HuH-7 (cell line): Measurements from ENCODE around the gene ARG2.
A peak's percentile ranks its signal among the peaks of the same experiment; 100 is the strongest.

Experiments used
- DNase-seq: peaks from one replicate; pipeline ENCODE4 v3.0.0; 2011; ENCODE audit warnings: low spot score

Gene ARG2

GRCh38 chr14:67638642-67639041, 18.9 kb downstream of the ARG2 start:
- no peak for DNase-seq

GRCh38 chr14:67641480-67641879, 21.8 kb downstream of the ARG2 start:
- no peak for DNase-seq

GRCh38 chr14:67641902-67642749, 22.4 kb downstream of the ARG2 start:
- no peak for DNase-seq

GRCh38 chr14:67643713-67644112, 24.0 kb downstream of the ARG2 start:
- no peak for DNase-seq

GRCh38 chr14:67644428-67644827, 24.7 kb downstream of the ARG2 start:
- DNase-seq: no peak

GRCh38 chr14:67645414-67645813, 25.7 kb downstream of the ARG2 start:
- DNase-seq: no peak

GRCh38 chr14:67646131-67646530, 26.4 kb downstream of the ARG2 start:
- no peak for DNase-seq

GRCh38 chr14:67650151-67650550, 30.4 kb downstream of the ARG2 start:
- DNase-seq: no peak

GRCh38 chr14:67650694-67651093, 31.0 kb downstream of the ARG2 start:
- DNase-seq: no peak

- no peak for DNase-seq
Observed at GRCh38 chr14:67652189-67652588, 32.5 kb downstream of the ARG2 start.

- no peak for DNase-seq
Observed at GRCh38 chr14:67653651-67654280, 34.0 kb downstream of the ARG2 start.

GRCh38 chr14:67663633-67664032, 43.9 kb downstream of the ARG2 start:
- no peak for DNase-seq

- DNase-seq: no peak
Observed at GRCh38 chr14:67665868-67666267, 46.1 kb downstream of the ARG2 start.

GRCh38 chr14:67666750-67667449, 47.2 kb downstream of the ARG2 start:
- DNase-seq: peak; percentile 45

GRCh38 chr14:67668559-67668958, 48.8 kb downstream of the ARG2 start:
- DNase-seq: no peak

GRCh38 chr14:67673451-67673850, 53.7 kb downstream of the ARG2 start:
- no peak for DNase-seq

- DNase-seq: peak; percentile 75
Observed at GRCh38 chr14:67674139-67674479, 54.4 kb downstream of the ARG2 start.

GRCh38 chr14:67674480-67675218, 54.9 kb downstream of the ARG2 start, which contains the start of gene VTI1B:
VTI1B (minus strand) TSS chr14:67674632; CDS start chr14:67674489, 143 bp downstream.
- DNase-seq: peak; percentile 79

GRCh38 chr14:67675219-67675582, 55.5 kb downstream of the ARG2 start:
- no peak for DNase-seq

GRCh38 chr14:67679006-67679405, 59.3 kb downstream of the ARG2 start:
- DNase-seq: no peak

GRCh38 chr14:67680121-67680602, 60.4 kb downstream of the ARG2 start:
- no peak for DNase-seq

GRCh38 chr14:67680941-67681340, 61.2 kb downstream of the ARG2 start:
- no peak for DNase-seq
